SK-N-SH (cell line): ENCODE results near the gene BNC2. TPM values are rescaled to one million over a fixed set of nuclear protein-coding genes. Genes with fewer than 3 reads are reported as not detected.

Experiments used
- CTCF ChIA-PET: fragments of 300-600, 350-600 bp; formaldehyde crosslinking; extraction: SDS; loops from one replicate; lab custom pipeline; 2021; lab: Yijun Ruan, JAX
- POLR2A ChIA-PET: fragments of 350-600 bp; sonication (Branson Sonifier 250); formaldehyde crosslinking; extraction: SDS; loops from one replicate; lab custom pipeline; 2020; ENCODE audit warnings: antibody characterized with exemption, inconsistent platforms; lab: Yijun Ruan, JAX
- DNase-seq: peaks from one replicate; pipeline ENCODE4 v3.0.0; 2012
- H2AFZ ChIP-seq: fragments of 200-600 bp; sonication (generic); 2 replicates; pipeline ENCODE4 v1.8.1; 2016; ENCODE audit warnings: antibody characterized with exemption, mild to moderate bottlenecking, low read depth
- H3F3A ChIP-seq: fragments of 200-600 bp; sonication (generic); replicated peaks from 2 replicates; pipeline ENCODE3; 2016; ENCODE audit warnings: antibody characterized with exemption, mild to moderate bottlenecking; ENCODE audit not compliant: insufficient read depth
- H3K27ac ChIP-seq, 2 experiments: fragments of 200-500 bp in 1 of 2; fragments of 200-600 bp in 1 of 2; sonication (Bioruptor generic) in 1 of 2; sonication (generic), shearing (Covaris generic) in 1 of 2; 2 replicates each; pipeline versions ENCODE4 v1.5.1 to v1.6.1; 2014 to 2016; ENCODE audit warnings: low read depth in 2 of 2, inconsistent platforms in 1 of 2, low read length in 1 of 2, mild to moderate bottlenecking in 1 of 2, mixed read lengths in 1 of 2
- H3K27me3 ChIP-seq: fragments of 200-600 bp; sonication (generic), shearing (Covaris generic); 2 replicates; pipeline ENCODE4 v1.6.1; 2016; ENCODE audit warnings: mixed run types; ENCODE audit not compliant: insufficient read depth
- H3K36me3 ChIP-seq, 2 experiments: fragments of 200-500 bp in 1 of 2; fragments of 200-600 bp in 1 of 2; sonication (Bioruptor generic) in 1 of 2; sonication (generic) in 1 of 2; replicated peaks in 1 of 2; 2 replicates each; pipeline versions ENCODE3 to v1.5.1; 2014 to 2016; ENCODE audit warnings: low read length in 1 of 2, mild to moderate bottlenecking in 1 of 2; ENCODE audit not compliant: insufficient read depth in 2 of 2, control insufficient read depth in 1 of 2
- H3K4me1 ChIP-seq, 2 experiments: fragments of 200-500 bp in 1 of 2; fragments of 200-600 bp in 1 of 2; sonication (Bioruptor generic) in 1 of 2; sonication (generic), shearing (Covaris generic) in 1 of 2; 2 replicates each; pipeline versions ENCODE4 v1.5.1 to v1.6.1; 2014 to 2016; ENCODE audit warnings: low read depth in 1 of 2, low read length in 1 of 2, mixed run types in 1 of 2; ENCODE audit not compliant: insufficient read depth in 2 of 2, control insufficient read depth in 1 of 2
- H3K4me2 ChIP-seq: fragments of 200-600 bp; sonication (generic), shearing (Covaris generic); 2 replicates; pipeline ENCODE4 v1.6.1; 2017; ENCODE audit warnings: mixed run types
- H3K4me3 ChIP-seq, 2 experiments: fragments of 200-500 bp in 1 of 2; fragments of 200-600 bp in 1 of 2; sonication (Bioruptor generic) in 1 of 2; sonication (generic), shearing (Covaris generic) in 1 of 2; 2 replicates each; pipeline versions ENCODE4 v1.5.1 to v1.8.1; 2014 to 2016; ENCODE audit warnings: low read depth in 2 of 2, inconsistent platforms in 1 of 2, low read length in 1 of 2, mild to moderate bottlenecking in 1 of 2, mixed read lengths in 1 of 2, moderate library complexity in 1 of 2
- H3K79me2 ChIP-seq: fragments of 200-600 bp; sonication (generic); 2 replicates; pipeline ENCODE4 v1.8.1; 2017; ENCODE audit warnings: mild to moderate bottlenecking; ENCODE audit not compliant: insufficient read depth
- H3K9ac ChIP-seq: fragments of 200-600 bp; sonication (generic); 2 replicates; pipeline ENCODE4 v1.6.1; 2017; ENCODE audit warnings: mixed run types
- H3K9me2 ChIP-seq: fragments of 200-600 bp; sonication (generic); 2 replicates; pipeline ENCODE4 v1.6.1; 2017; ENCODE audit warnings: mixed run types
- H3K9me3 ChIP-seq: fragments of 200-600 bp; sonication (generic); 2 replicates; pipeline ENCODE4 v1.6.1; 2017; ENCODE audit warnings: mixed run types, mild to moderate bottlenecking, moderate library complexity
- H4K20me1 ChIP-seq: fragments of 200-600 bp; sonication (generic); 2 replicates; pipeline ENCODE4 v1.6.1; 2017; ENCODE audit warnings: mild to moderate bottlenecking, mixed run types; ENCODE audit not compliant: insufficient read depth
- CTCF ChIP-seq: fragments of 200-600 bp; sonication (generic); IDR thresholded peaks from 2 replicates; pipeline ENCODE4 v1.6.1; 2017; ENCODE audit warnings: antibody characterized with exemption, mild to moderate bottlenecking, moderate library complexity
- ELF1 ChIP-seq: IDR thresholded peaks from 2 replicates; pipeline ENCODE4 v1.4.0; 2012
- GATA2 ChIP-seq: sonication (generic); formaldehyde crosslinking; IDR thresholded peaks from 2 replicates; pipeline ENCODE4 v1.5.0; 2020; ENCODE audit warnings: mild to moderate bottlenecking, missing genetic modification reagents
- POLR2AphosphoS5 ChIP-seq: IDR thresholded peaks from 2 replicates; pipeline ENCODE4 v1.6.1; 2012; ENCODE audit warnings: low read depth, low read length
- RAD21 ChIP-seq: IDR thresholded peaks from 2 replicates; pipeline ENCODE4 v1.6.1; 2012; ENCODE audit warnings: mild to moderate bottlenecking, low read length
- SMC3 ChIP-seq: IDR thresholded peaks from 2 replicates; pipeline ENCODE4 v1.6.1; 2012; ENCODE audit warnings: low read depth, low read length, improper control_type of control experiment
- YY1 ChIP-seq: IDR thresholded peaks from 2 replicates; pipeline ENCODE4 v1.4.0; 2012; ENCODE audit warnings: low read depth, mild to moderate bottlenecking
- WGBS: methylation state at CpG from one replicate; pipeline ENCODE4 v1.1.6; 2017; ENCODE audit warnings: low lambda C conversion rate; 5-methylcytosine and 5-hydroxymethylcytosine counted together
- polyA plus RNA-seq, 3 experiments: library from polyadenylated mRNA; depleted of rRNA; stranded (reverse); fragments of >200 nt; gene quantifications; 2 replicates each; pipeline ENCODE4 v1.2.3, GENCODE V29; 2012
- TF ChIP-seq, protein P1 (sequence below): IDR thresholded peaks from 2 replicates; pipeline ENCODE4 v1.6.1; 2012; ENCODE audit warnings: mild to moderate bottlenecking, low read depth, low read length, moderate library complexity

The BNC2 gene
- polyA plus RNA-seq, 1 of the 3 experiments (the other 2 are of a cell fraction): 8.8 TPM

GRCh38 chr9:16575142-16575985 is 295.1 kb downstream of the BNC2 start:
- H3K9me3 ChIP-seq: no peaks in the 10 kb centered on the region
- H4K20me1 ChIP-seq: no peaks in the 10 kb centered on the region
- peaks cover 0 to 5% of the 10 kb centered on the region in 2 experiments for H3K36me3 ChIP-seq
- H3K4me3 ChIP-seq: no peak overlapping the region
- peaks cover 0 to 8% of the 10 kb centered on the region in 2 experiments; a peak in 2 of 4 replicates for H3K4me1 ChIP-seq
- H3K27me3 ChIP-seq: no peaks in the 10 kb centered on the region
- 83% methylated on average over 11 of the region's 11 CpGs for WGBS
- peaks cover 5% of the 10 kb centered on the region for H3K79me2 ChIP-seq
- no peak overlapping the region for H2AFZ ChIP-seq
- H3F3A ChIP-seq: peaks cover 3% of the 10 kb centered on the region
- H3K27ac ChIP-seq: no peak overlapping the region
- TF ChIP-seq RAD21: peak; percentile 36
- no peak for TF ChIP-seq ELF1
- TF ChIP-seq POLR2AphosphoS5: no peak
- TF ChIP-seq, protein P1, sequence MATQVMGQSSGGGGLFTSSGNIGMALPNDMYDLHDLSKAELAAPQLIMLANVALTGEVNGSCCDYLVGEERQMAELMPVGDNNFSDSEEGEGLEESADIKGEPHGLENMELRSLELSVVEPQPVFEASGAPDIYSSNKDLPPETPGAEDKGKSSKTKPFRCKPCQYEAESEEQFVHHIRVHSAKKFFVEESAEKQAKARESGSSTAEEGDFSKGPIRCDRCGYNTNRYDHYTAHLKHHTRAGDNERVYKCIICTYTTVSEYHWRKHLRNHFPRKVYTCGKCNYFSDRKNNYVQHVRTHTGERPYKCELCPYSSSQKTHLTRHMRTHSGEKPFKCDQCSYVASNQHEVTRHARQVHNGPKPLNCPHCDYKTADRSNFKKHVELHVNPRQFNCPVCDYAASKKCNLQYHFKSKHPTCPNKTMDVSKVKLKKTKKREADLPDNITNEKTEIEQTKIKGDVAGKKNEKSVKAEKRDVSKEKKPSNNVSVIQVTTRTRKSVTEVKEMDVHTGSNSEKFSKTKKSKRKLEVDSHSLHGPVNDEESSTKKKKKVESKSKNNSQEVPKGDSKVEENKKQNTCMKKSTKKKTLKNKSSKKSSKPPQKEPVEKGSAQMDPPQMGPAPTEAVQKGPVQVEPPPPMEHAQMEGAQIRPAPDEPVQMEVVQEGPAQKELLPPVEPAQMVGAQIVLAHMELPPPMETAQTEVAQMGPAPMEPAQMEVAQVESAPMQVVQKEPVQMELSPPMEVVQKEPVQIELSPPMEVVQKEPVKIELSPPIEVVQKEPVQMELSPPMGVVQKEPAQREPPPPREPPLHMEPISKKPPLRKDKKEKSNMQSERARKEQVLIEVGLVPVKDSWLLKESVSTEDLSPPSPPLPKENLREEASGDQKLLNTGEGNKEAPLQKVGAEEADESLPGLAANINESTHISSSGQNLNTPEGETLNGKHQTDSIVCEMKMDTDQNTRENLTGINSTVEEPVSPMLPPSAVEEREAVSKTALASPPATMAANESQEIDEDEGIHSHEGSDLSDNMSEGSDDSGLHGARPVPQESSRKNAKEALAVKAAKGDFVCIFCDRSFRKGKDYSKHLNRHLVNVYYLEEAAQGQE: no peak
- 0 out of 2 replicates have a peak, but pooled peaks have one; percentile 8 for TF ChIP-seq GATA2 (CRISPR knock-in tag)
- 0 out of 2 replicates have a peak, but pooled peaks have one; percentile 29 for TF ChIP-seq YY1
- peak; percentile 18; the same call in 1 of the 2 replicates for TF ChIP-seq SMC3
- TF ChIP-seq CTCF: peak; percentile 32
- no peak overlapping the region for H3K9ac ChIP-seq
- ChIA-PET POLR2A (no interaction called here), CTCF (interaction anchor here (0.5 to 1.3 kb wide), 5 partner anchors 8 to 73 kb away, joined by 3 to 5 read pairs (median 3); no protein-coding TSS in a partner anchor)
- no peak overlapping the region for H3K4me2 ChIP-seq
- H3K9me2 ChIP-seq: no peaks in the 10 kb centered on the region
- no peak for DNase-seq
